PC-9 (cell line): ENCODE data around the gene DGKG.

Source experiments
- CTCF ChIP-seq: fragments of 200-600 bp; sonication (generic); conservative IDR thresholded peaks from 2 replicates; pipeline ENCODE4 v1.6.1; 2017; ENCODE audit warnings: mixed run types, antibody characterized with exemption, mild to moderate bottlenecking, moderate library complexity
- EZH2 ChIP-seq: fragments of 200-600 bp; sonication (generic); IDR thresholded peaks from 2 replicates; pipeline ENCODE4 v1.8.0; 2017; ENCODE audit warnings: antibody characterized with exemption, low read depth

GRCh38 chr3:186192823-186193222 is 169.2 kb downstream of the DGKG start:
- TF ChIP-seq CTCF (no peak), EZH2 (no peak)
